Astrocyte of the spinal cord (primary cell): Measurements from ENCODE around the gene LDLRAD4.

Experiments used
- DNase-seq: peaks from one replicate; pipeline ENCODE4 v3.0.0; 2011; ENCODE audit warnings: low read depth, low spot score
- H3K4me3 ChIP-seq: 2 replicates; pipeline ENCODE4 v1.5.1; 2011; ENCODE audit warnings: low read depth, mild to moderate bottlenecking, low read length, moderate library complexity
- in situ Hi-C: cut with HindIII; loops from 2 replicates; pipeline ENCODE4 v1.10.0; 2017; ENCODE audit warnings: low sequenced_read_pairs
- TF ChIP-seq, protein P1 (sequence below): IDR thresholded peaks from 2 replicates; pipeline ENCODE4 v1.5.1; 2012; ENCODE audit warnings: low read depth, mild to moderate bottlenecking, low read length, inconsistent platforms

The LDLRAD4 gene

DNA sequence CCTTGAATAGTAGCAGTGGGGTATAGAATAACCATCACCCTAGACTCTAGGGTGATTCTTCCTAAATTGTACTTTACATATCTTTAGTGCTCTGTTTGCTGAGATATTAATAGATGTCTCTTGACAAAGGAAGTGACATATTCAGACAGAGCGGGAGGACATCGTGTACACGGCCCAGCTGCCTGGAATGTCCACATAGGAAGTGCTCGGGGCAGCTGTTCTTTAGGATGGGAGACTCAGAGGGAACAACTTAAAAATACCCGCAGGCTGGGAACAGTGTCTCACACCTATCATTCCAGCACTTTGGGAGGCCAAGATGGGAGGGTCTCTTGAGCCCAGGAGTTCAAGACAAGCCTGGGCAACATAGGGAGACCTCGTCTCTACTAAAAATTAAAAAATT lies 301.7 kb downstream of the LDLRAD4 start:
- H3K4me3 ChIP-seq = no peak overlapping the region
- TF ChIP-seq, protein P1, sequence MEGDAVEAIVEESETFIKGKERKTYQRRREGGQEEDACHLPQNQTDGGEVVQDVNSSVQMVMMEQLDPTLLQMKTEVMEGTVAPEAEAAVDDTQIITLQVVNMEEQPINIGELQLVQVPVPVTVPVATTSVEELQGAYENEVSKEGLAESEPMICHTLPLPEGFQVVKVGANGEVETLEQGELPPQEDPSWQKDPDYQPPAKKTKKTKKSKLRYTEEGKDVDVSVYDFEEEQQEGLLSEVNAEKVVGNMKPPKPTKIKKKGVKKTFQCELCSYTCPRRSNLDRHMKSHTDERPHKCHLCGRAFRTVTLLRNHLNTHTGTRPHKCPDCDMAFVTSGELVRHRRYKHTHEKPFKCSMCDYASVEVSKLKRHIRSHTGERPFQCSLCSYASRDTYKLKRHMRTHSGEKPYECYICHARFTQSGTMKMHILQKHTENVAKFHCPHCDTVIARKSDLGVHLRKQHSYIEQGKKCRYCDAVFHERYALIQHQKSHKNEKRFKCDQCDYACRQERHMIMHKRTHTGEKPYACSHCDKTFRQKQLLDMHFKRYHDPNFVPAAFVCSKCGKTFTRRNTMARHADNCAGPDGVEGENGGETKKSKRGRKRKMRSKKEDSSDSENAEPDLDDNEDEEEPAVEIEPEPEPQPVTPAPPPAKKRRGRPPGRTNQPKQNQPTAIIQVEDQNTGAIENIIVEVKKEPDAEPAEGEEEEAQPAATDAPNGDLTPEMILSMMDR = no peak
- no peak for DNase-seq
- in situ Hi-C loops = no loop called here

DNA sequence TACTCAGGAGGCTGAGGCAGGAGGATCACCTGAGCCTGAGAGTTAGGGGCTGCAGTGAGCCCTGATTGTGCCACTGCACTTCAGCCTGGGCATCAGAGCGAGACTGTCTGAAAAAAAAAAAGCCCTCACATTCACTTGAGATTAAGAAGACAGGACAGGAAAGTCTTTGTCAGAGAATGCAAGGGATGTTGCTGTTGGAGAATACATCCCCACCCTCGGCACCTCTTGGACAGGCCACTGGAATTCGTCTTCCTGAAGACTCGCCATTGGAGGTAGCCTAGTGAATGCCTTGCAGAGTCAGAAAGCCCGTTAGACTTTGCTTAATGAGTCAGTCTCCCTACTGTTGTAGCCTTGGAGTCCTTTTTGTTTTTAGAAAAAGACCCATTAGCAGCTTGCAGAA lies 302.2 kb downstream of the LDLRAD4 start:
- no peak overlapping the region for H3K4me3 ChIP-seq
- DNase-seq = no peak
- TF ChIP-seq, protein P1 = no peak
- in situ Hi-C loops = no loop called here

DNA sequence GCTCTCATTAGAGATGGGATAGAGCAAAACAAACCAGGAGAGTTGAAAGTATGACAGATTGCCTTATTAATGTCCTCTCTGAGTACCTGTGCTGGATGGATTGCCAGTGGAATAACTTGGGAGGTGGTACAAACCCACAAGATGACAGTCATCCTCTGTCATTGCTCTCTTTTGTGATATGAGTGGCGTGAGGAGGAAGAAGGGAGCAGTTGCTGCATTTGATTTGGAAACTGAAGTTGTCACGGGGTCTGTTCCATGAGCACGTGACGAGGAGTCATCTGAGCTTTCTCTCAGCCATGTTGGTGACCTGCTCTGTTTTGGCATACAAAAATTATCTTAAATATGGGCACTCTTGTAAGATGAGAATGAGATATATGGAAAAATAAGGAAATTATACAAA lies 302.9 kb downstream of the LDLRAD4 start:
- TF ChIP-seq, protein P1 = no peak
- no peak overlapping the region for H3K4me3 ChIP-seq
- in situ Hi-C loops = no loop called here
- DNase-seq = no peak

DNA sequence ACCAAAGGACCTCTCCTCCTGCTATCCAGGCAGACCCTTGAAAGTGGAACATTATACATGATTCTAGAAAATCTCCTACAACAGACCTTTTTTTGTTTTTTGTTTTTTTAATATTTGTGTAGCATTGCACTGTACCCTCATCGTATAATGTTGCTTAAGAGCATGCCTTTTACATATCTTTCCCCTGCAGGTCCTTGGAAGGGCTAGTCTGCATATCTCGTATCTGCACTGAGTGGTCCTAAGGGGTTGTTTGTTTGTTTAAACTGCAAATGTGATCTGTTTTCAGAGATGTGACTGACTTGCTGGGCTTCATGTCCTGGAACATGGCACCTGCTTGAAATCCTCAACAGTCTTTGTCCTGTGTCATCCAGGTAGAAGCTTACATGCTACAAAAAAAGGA lies 303.7 kb downstream of the LDLRAD4 start:
- H3K4me3 ChIP-seq = no peak overlapping the region
- in situ Hi-C loops = no loop called here
- TF ChIP-seq, protein P1 = no peak
- no peak for DNase-seq

DNA sequence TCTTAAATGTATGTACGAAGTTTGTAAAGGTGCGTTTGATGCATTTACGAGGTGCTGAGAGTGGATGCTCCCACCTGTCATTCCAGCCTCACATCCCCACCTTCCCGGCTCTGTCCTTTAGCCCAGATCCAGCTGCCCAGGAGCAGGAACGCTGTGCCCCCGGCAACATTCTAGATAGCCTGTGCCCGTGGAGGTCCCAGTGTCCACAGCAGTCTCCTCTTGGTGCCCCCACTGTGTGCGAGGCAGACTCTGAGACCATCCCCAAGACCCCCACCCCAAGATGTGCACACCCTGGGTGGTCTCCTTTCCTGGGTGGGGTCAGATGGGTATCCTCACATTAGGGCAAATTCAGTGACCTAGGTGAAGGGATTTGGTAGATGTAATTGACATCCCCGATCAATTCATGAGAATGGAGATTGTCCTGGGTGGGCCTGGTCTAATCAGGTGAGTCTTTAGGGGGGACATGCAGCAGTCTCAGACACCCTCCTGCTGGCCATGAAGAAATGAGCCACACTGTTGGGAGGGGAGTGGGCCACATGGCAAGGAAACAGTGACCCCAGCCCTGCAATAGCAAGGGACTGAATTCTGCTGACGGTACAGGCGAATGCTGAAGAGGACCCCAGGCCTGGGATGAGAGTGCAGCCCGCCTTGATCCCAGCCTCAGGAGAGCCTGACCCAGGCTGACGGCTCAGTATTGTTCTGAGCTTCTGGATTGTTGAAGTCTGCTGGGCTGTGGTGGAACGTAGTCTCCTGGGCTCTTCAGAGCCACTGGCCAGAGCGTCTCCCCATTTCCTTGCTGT lies 304.5 kb downstream of the LDLRAD4 start:
- no peak for DNase-seq
- TF ChIP-seq, protein P1 = no peak
- no peak overlapping the region for H3K4me3 ChIP-seq
- in situ Hi-C loops = no loop called here

GRCh38 chr18:13524054-13524453 lies 305.5 kb downstream of the LDLRAD4 start:
- no peak for DNase-seq
- in situ Hi-C loops = no loop called here
- no peak overlapping the region for H3K4me3 ChIP-seq
- TF ChIP-seq, protein P1 = no peak
